Measurements from ENCODE around the gene MED8. TPM values are rescaled to one million over a fixed set of nuclear protein-coding genes. Genes with fewer than 3 reads are reported as not detected.

The MED8 gene
- total RNA-seq, 1 donor from 2014 or later = 83.2 TPM

DNA sequence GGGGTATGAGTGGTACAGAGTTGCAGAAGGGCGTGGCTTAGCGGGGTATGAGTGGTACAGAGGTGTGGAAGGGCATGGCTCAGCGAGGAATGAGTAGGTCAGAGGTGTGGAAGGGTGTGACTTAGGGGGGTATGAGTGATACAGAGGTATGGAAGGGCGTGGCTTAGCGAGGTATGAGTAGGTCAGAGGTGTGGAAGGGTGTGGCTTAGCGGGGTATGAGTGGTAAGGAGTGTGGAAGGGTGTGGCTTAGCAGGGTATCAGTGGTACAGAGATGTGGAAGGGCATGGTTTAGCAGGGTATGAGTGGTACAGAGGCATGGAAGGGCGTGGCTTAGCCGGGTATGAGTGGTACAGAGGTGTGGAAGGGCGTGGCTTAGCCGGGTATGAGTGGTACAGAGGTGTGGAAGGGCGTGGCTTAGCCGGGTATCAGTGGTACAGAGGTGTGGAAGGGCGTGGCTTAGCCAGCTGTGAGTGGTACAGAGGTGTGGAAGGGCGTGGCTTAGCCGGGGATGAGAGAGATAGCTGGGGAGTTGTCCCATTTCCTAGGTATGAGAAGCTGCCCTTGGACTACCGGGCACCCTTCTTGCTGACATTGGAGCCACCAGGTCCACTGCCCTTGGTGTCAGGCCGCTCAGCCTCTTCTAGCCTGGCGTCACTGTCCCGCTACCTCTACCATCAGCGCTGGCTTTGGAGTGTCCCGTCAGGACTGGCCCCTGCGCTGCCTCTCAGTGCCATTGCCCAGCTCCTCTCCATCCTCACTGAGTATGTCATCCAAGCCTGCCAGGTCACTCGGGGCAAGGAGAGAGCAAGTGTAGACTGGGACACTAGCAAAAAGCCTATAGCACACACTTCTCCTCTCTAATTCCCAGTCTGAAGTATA is 34.3 kb upstream of the MED8 start:
- FAIRE-seq = no peak
- Histone ChIP-seq H3K4me3 (ENCODE audit: low read depth, low read length) (no peak overlapping the region), H3K27me3 (ENCODE audit: control insufficient read depth, insufficient read depth, low read length) (no peaks in the 10 kb centered on the region), H3K36me3 (ENCODE audit: control insufficient read depth, insufficient read depth, low read length) (peaks cover 60% of the 10 kb centered on the region)
- TF ChIP-seq, protein P1, sequence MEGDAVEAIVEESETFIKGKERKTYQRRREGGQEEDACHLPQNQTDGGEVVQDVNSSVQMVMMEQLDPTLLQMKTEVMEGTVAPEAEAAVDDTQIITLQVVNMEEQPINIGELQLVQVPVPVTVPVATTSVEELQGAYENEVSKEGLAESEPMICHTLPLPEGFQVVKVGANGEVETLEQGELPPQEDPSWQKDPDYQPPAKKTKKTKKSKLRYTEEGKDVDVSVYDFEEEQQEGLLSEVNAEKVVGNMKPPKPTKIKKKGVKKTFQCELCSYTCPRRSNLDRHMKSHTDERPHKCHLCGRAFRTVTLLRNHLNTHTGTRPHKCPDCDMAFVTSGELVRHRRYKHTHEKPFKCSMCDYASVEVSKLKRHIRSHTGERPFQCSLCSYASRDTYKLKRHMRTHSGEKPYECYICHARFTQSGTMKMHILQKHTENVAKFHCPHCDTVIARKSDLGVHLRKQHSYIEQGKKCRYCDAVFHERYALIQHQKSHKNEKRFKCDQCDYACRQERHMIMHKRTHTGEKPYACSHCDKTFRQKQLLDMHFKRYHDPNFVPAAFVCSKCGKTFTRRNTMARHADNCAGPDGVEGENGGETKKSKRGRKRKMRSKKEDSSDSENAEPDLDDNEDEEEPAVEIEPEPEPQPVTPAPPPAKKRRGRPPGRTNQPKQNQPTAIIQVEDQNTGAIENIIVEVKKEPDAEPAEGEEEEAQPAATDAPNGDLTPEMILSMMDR (IDR thresholded peaks at IDR 0.05; ENCODE audit: insufficient read depth, low read length, severe bottlenecking) = no peak
- peak; percentile 94 for DNase-seq (ENCODE audit: low read depth)

- Histone ChIP-seq H3K4me3 (ENCODE audit: low read depth, low read length) (no peak overlapping the region), H3K36me3 (ENCODE audit: control insufficient read depth, insufficient read depth, low read length) (peaks cover 56% of the 10 kb centered on the region), H3K27me3 (ENCODE audit: control insufficient read depth, insufficient read depth, low read length) (no peaks in the 10 kb centered on the region)
- DNase-seq (ENCODE audit: low read depth) (no peak), FAIRE-seq (peak; percentile 97)
- TF ChIP-seq, protein P1 (IDR thresholded peaks at IDR 0.05; ENCODE audit: insufficient read depth, low read length, severe bottlenecking) = no peak
These were observed 33.5 kb upstream of the MED8 start for GRCh38 chr1:43422995-43423671.

- peaks cover 53% of the 10 kb centered on the region for H3K36me3 ChIP-seq (ENCODE audit: control insufficient read depth, insufficient read depth, low read length)
- TF ChIP-seq, protein P1 (IDR thresholded peaks at IDR 0.05; ENCODE audit: insufficient read depth, low read length, severe bottlenecking) = no peak
- no peaks in the 10 kb centered on the region for H3K27me3 ChIP-seq (ENCODE audit: control insufficient read depth, insufficient read depth, low read length)
- H3K4me3 ChIP-seq (ENCODE audit: low read depth, low read length) = no peak overlapping the region
- no peak for FAIRE-seq
- no peak for DNase-seq (ENCODE audit: low read depth)
These were observed 32.6 kb upstream of the MED8 start for GRCh38 chr1:43421976-43422750.

DNA sequence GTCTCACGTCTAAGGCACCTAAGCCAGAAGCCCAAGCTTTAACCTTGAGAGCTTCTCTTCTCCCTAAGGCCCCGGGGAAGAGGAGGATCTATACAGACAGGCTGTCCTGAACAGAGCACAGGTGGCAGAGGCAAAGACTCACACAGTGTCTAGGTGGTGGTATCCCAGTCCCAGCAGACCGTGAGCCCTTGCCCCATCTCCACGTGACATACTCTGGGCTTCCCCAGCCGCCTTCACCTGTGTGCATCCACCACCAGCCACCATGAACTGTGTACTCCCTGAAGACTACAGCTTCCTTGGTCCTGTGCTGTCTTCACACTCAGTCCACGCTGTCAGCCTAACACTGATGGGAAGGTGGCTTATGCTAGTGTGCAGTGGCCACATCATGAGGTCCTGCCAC is 31.8 kb upstream of the MED8 start:
- TF ChIP-seq, protein P1 (IDR thresholded peaks at IDR 0.05; ENCODE audit: insufficient read depth, low read length, severe bottlenecking) = no peak
- peaks cover 48% of the 10 kb centered on the region for H3K36me3 ChIP-seq (ENCODE audit: control insufficient read depth, insufficient read depth, low read length)
- FAIRE-seq (no peak), DNase-seq (ENCODE audit: low read depth) (no peak)
- H3K4me3 ChIP-seq (ENCODE audit: low read depth, low read length) = no peak overlapping the region
- H3K27me3 ChIP-seq (ENCODE audit: control insufficient read depth, insufficient read depth, low read length) = no peaks in the 10 kb centered on the region

DNA sequence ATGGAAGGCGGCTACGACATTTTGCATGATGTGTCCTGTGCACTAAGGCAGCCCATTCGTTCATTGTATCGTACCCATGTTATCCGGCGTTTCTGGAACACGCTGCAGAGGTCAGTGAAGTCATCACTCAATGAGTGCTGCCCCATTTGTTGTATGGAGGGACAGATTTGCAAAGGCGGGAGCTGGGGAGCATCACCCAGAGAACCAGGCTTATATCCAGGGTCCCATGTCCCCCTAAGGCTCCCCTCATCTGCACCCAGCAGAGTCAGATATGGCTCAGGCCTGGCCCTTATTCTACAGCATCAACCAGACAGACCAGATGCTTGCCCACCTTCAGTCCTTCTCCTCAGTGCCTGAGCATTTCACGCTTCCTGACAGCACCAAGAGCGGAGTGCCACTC is 31.3 kb upstream of the MED8 start:
- H3K36me3 ChIP-seq (ENCODE audit: control insufficient read depth, insufficient read depth, low read length) = peaks cover 46% of the 10 kb centered on the region
- DNase-seq (ENCODE audit: low read depth) (no peak), FAIRE-seq (no peak)
- TF ChIP-seq, protein P1 (IDR thresholded peaks at IDR 0.05; ENCODE audit: insufficient read depth, low read length, severe bottlenecking) = no peak
- H3K27me3 ChIP-seq (ENCODE audit: control insufficient read depth, insufficient read depth, low read length) = no peaks in the 10 kb centered on the region
- no peak overlapping the region for H3K4me3 ChIP-seq (ENCODE audit: low read depth, low read length)
